Measurements from ENCODE around the gene PLAAT3. TPM values are rescaled to one million over a fixed set of nuclear protein-coding genes. Genes with fewer than 3 reads are reported as not detected.
"Not testable (repeated sequence)": the region's sequence is repeated elsewhere in the genome, so short reads cannot be mapped to it uniquely, and the experiment has no call there.

Gene PLAAT3
- total and polyA plus RNA-seq, 2 donors from 2014 or later = 88.2 to 262 TPM

GRCh38 chr11:63530021-63530420, 84.2 kb downstream of the PLAAT3 start:
- no peak for TF ChIP-seq CTCF (IDR thresholded peaks at IDR 0.05; ENCODE audit: borderline replicate concordance, extremely low read depth, insufficient read depth)
- H3K4me3 ChIP-seq (ENCODE audit: low read length in 3 of 3) = no peak overlapping the region
- intact Hi-C loops (cut with DNase I) = no loop called here
- H3K9ac ChIP-seq (ENCODE audit: low read length in 3 of 3) = no peak overlapping the region
- no peaks in the 10 kb centered on the region for H3K27me3 ChIP-seq (ENCODE audit: control insufficient read depth, insufficient read depth, low read length)
- H3K4me1 ChIP-seq (ENCODE audit: control insufficient read depth in 2 of 3, insufficient read depth in 2 of 3, low read depth in 1 of 3, low read length in 3 of 3) = peaks cover 0 to 20% (median 19%) of the 10 kb centered on the region in 3 donors
- H3K9me3 ChIP-seq (ENCODE audit: control insufficient read depth in 2 of 3, insufficient read depth in 1 of 3, low read length in 3 of 3) = no peaks in the 10 kb centered on the region
- H3K36me3 ChIP-seq (ENCODE audit: control insufficient read depth in 2 of 3, insufficient read depth in 3 of 3, low read length in 3 of 3) = no peaks in the 10 kb centered on the region
- FAIRE-seq = no peak
- H3K27ac ChIP-seq (ENCODE audit: low read depth in 2 of 2, low read length in 2 of 2) = no peak overlapping the region
- no peak for DNase-seq

GRCh38 chr11:63529373-63529772, 84.9 kb downstream of the PLAAT3 start:
- FAIRE-seq = not testable (repeated sequence)

GRCh38 chr11:63528729-63529278, 85.4 kb downstream of the PLAAT3 start:
- FAIRE-seq; H3K9ac ChIP-seq (ENCODE audit: low read length in 3 of 3); H3K9me3 ChIP-seq (ENCODE audit: control insufficient read depth in 2 of 3, insufficient read depth in 1 of 3, low read length in 3 of 3); intact Hi-C loops (cut with DNase I); H3K36me3 ChIP-seq (ENCODE audit: control insufficient read depth in 2 of 3, insufficient read depth in 3 of 3, low read length in 3 of 3); H3K4me3 ChIP-seq (ENCODE audit: low read length in 3 of 3); DNase-seq; H3K27me3 ChIP-seq (ENCODE audit: control insufficient read depth, insufficient read depth, low read length): not testable (repeated sequence)
- Histone ChIP-seq H3K4me1 (ENCODE audit: control insufficient read depth in 2 of 3, insufficient read depth in 2 of 3, low read depth in 1 of 3, low read length in 3 of 3) (peaks cover 0 to 20% (median 19%) of the 10 kb centered on the region in 3 donors), H3K27ac (ENCODE audit: low read depth in 2 of 2, low read length in 2 of 2) (peak overlapping the region; percentile 5 to 53)

More at GRCh38 chr11:63529373-63529772, 84.9 kb downstream of the PLAAT3 start:
- Histone ChIP-seq H3K4me1 (ENCODE audit: control insufficient read depth in 2 of 3, insufficient read depth in 2 of 3, low read depth in 1 of 3, low read length in 3 of 3) (peaks cover 0 to 20% (median 19%) of the 10 kb centered on the region in 3 donors), H3K27ac (ENCODE audit: low read depth in 2 of 2, low read length in 2 of 2) (peak overlapping the region in 1 of 2 donors; percentile 28)
- H3K36me3 ChIP-seq (ENCODE audit: control insufficient read depth in 2 of 3, insufficient read depth in 3 of 3, low read length in 3 of 3); DNase-seq; H3K27me3 ChIP-seq (ENCODE audit: control insufficient read depth, insufficient read depth, low read length); intact Hi-C loops (cut with DNase I); H3K9me3 ChIP-seq (ENCODE audit: control insufficient read depth in 2 of 3, insufficient read depth in 1 of 3, low read length in 3 of 3); H3K9ac ChIP-seq (ENCODE audit: low read length in 3 of 3); H3K4me3 ChIP-seq (ENCODE audit: low read length in 3 of 3): not testable (repeated sequence)

GRCh38 chr11:63528156-63528555, 86.1 kb downstream of the PLAAT3 start:
- H3K4me3 ChIP-seq (ENCODE audit: low read length in 3 of 3); H3K36me3 ChIP-seq (ENCODE audit: control insufficient read depth in 2 of 3, insufficient read depth in 3 of 3, low read length in 3 of 3); H3K27ac ChIP-seq (ENCODE audit: low read depth in 2 of 2, low read length in 2 of 2); FAIRE-seq; DNase-seq; intact Hi-C loops (cut with DNase I); H3K9ac ChIP-seq (ENCODE audit: low read length in 3 of 3); H3K9me3 ChIP-seq (ENCODE audit: control insufficient read depth in 2 of 3, insufficient read depth in 1 of 3, low read length in 3 of 3); H3K27me3 ChIP-seq (ENCODE audit: control insufficient read depth, insufficient read depth, low read length): not testable (repeated sequence)
- H3K4me1 ChIP-seq (ENCODE audit: control insufficient read depth in 2 of 3, insufficient read depth in 2 of 3, low read depth in 1 of 3, low read length in 3 of 3) = peaks cover 0 to 19% (median 16%) of the 10 kb centered on the region in 3 donors

GRCh38 chr11:63527667-63528066, 86.6 kb downstream of the PLAAT3 start:
- H3K36me3 ChIP-seq (ENCODE audit: control insufficient read depth in 2 of 3, insufficient read depth in 3 of 3, low read length in 3 of 3) = no peaks in the 10 kb centered on the region
- H3K4me3 ChIP-seq (ENCODE audit: low read length in 3 of 3) = peak overlapping the region in 1 of 3 donors; percentile 14
- H3K4me1 ChIP-seq (ENCODE audit: control insufficient read depth in 2 of 3, insufficient read depth in 2 of 3, low read depth in 1 of 3, low read length in 3 of 3) = peaks cover 0 to 15% (median 13%) of the 10 kb centered on the region in 3 donors
- no peak for TF ChIP-seq CTCF (IDR thresholded peaks at IDR 0.05; ENCODE audit: borderline replicate concordance, extremely low read depth, insufficient read depth)
- DNase-seq (no peak), FAIRE-seq (no peak)
- no peaks in the 10 kb centered on the region for H3K27me3 ChIP-seq (ENCODE audit: control insufficient read depth, insufficient read depth, low read length)
- H3K9ac ChIP-seq (ENCODE audit: low read length in 3 of 3) = no peak overlapping the region
- H3K27ac ChIP-seq (ENCODE audit: low read depth in 2 of 2, low read length in 2 of 2) = no peak overlapping the region
- peaks cover 0 to 4% (median 0%) of the 10 kb centered on the region in 3 donors for H3K9me3 ChIP-seq (ENCODE audit: control insufficient read depth in 2 of 3, insufficient read depth in 1 of 3, low read length in 3 of 3)
- intact Hi-C loops (cut with DNase I) = no loop called here
